Neuronal stem cell (in vitro differentiated cells): ENCODE results near the gene TPST1. TPM values are rescaled to one million over a fixed set of nuclear protein-coding genes. Genes with fewer than 3 reads are reported as not detected.
"Not testable (repeated sequence)": the region's sequence is repeated elsewhere in the genome, so short reads cannot be mapped to it uniquely, and the experiment has no call there.

Experiments used
- DNase-seq: peaks from one replicate; pipeline ENCODE4 v3.0.0-alpha.2; 2013; ENCODE audit warnings: low spot score
- H2AFZ ChIP-seq: one replicate; pipeline ENCODE4 v1.6.1; 2013; ENCODE audit warnings: mild to moderate bottlenecking, low read length, inconsistent platforms
- H2AK5ac ChIP-seq: 2 replicates; pipeline ENCODE4 v1.6.1; 2013; ENCODE audit warnings: low read depth, mild to moderate bottlenecking, inconsistent platforms, low read length, moderate library complexity, mixed read lengths
- H2BK120ac ChIP-seq: 2 replicates; pipeline ENCODE4 v1.6.1; 2013; ENCODE audit warnings: low read depth, mild to moderate bottlenecking, inconsistent platforms, low read length, moderate library complexity, mixed read lengths
- H2BK12ac ChIP-seq: one replicate; pipeline ENCODE4 v1.6.1; 2013; ENCODE audit warnings: low read length, inconsistent platforms
- H2BK15ac ChIP-seq: 2 replicates; pipeline ENCODE4 v1.6.1; 2013; ENCODE audit warnings: mild to moderate bottlenecking, low read length, inconsistent platforms, mixed read lengths
- H2BK5ac ChIP-seq: one replicate; pipeline ENCODE4 v1.6.1; 2013; ENCODE audit warnings: inconsistent platforms, mild to moderate bottlenecking, low read length, moderate library complexity
- H3K14ac ChIP-seq: one replicate; pipeline ENCODE4 v1.6.1; 2013; ENCODE audit warnings: low read length, inconsistent platforms
- H3K18ac ChIP-seq: 2 replicates; pipeline ENCODE4 v1.6.1; 2013; ENCODE audit warnings: low read length, inconsistent platforms
- H3K23ac ChIP-seq: 2 replicates; pipeline ENCODE4 v1.6.1; 2013; ENCODE audit warnings: low read depth, mild to moderate bottlenecking, mixed read lengths, low read length, inconsistent platforms; ENCODE audit not compliant: poor library complexity
- H3K27ac ChIP-seq: replicated peaks from 3 replicates; pipeline ENCODE4 v1.5.1; 2013; ENCODE audit warnings: low read length, inconsistent platforms
- H3K27me3 ChIP-seq, 3 experiments: 2 replicates each; pipeline ENCODE4 v1.6.1; 2013; ENCODE audit warnings: low read length in 3 of 3, mild to moderate bottlenecking in 2 of 3, inconsistent platforms in 1 of 3, low read depth in 1 of 3, mixed read lengths in 1 of 3, moderate library complexity in 1 of 3; ENCODE audit not compliant: control insufficient read depth in 3 of 3, insufficient read depth in 3 of 3
- H3K36me3 ChIP-seq, 2 donors: replicated peaks in 1 of 2; 2 replicates each; pipeline ENCODE4 v1.6.1; 2013; ENCODE audit warnings: low read length in 2 of 2; ENCODE audit not compliant: control insufficient read depth in 2 of 2, insufficient read depth in 2 of 2
- H3K4ac ChIP-seq: 2 replicates; pipeline ENCODE4 v1.6.1; 2013; ENCODE audit warnings: inconsistent platforms, mild to moderate bottlenecking, low read length, moderate library complexity
- H3K4me1 ChIP-seq, 2 donors: 1 replicate in 1 of 2; 2 replicates in 1 of 2; pipeline ENCODE4 v1.6.1; 2013; ENCODE audit warnings: low read length in 2 of 2, low read depth in 1 of 2; ENCODE audit not compliant: control insufficient read depth in 2 of 2, insufficient read depth in 1 of 2
- H3K4me2 ChIP-seq: one replicate; pipeline ENCODE4 v1.6.1; 2013; ENCODE audit warnings: mild to moderate bottlenecking, low read length, inconsistent platforms; ENCODE audit not compliant: insufficient read depth, poor library complexity, severe bottlenecking
- H3K4me3 ChIP-seq, 2 donors: 2 replicates each; pipeline ENCODE4 v1.5.1; 2013; ENCODE audit warnings: low read length in 2 of 2, mild to moderate bottlenecking in 2 of 2, inconsistent platforms in 1 of 2, moderate library complexity in 1 of 2
- H3K79me1 ChIP-seq: one replicate; pipeline ENCODE4 v1.6.1; 2013; ENCODE audit warnings: low read depth, mild to moderate bottlenecking, inconsistent platforms, low read length, moderate library complexity
- H3K9ac ChIP-seq: one replicate; pipeline ENCODE4 v1.6.1; 2013; ENCODE audit warnings: mild to moderate bottlenecking, low read depth, low read length, inconsistent platforms; ENCODE audit not compliant: poor library complexity
- H3K9me3 ChIP-seq, 2 donors: replicated peaks in 1 of 2; 2 replicates each; pipeline versions ENCODE3 to v1.6.1; 2013; ENCODE audit warnings: low read length in 2 of 2, mild to moderate bottlenecking in 2 of 2, inconsistent platforms in 1 of 2, low read depth in 1 of 2, mixed read lengths in 1 of 2, moderate library complexity in 1 of 2; ENCODE audit not compliant: control insufficient read depth in 2 of 2, insufficient read depth in 1 of 2
- H4K8ac ChIP-seq: one replicate; pipeline ENCODE4 v1.6.1; 2013; ENCODE audit warnings: low read depth, mild to moderate bottlenecking, inconsistent platforms, low read length, moderate library complexity
- H4K91ac ChIP-seq: one replicate; pipeline ENCODE4 v1.6.1; 2013; ENCODE audit warnings: low read length, low read depth, mild to moderate bottlenecking, inconsistent platforms; ENCODE audit not compliant: poor library complexity
- WGBS, 2 donors: extraction: QIAGEN DNeasy Blood & Tissue Kit; methylation state at CpG; one replicate each; pipeline ENCODE4 v1.1.7; 2013; ENCODE audit warnings: missing lambda C conversion rate in 2 of 2, mixed read lengths in 1 of 2; ENCODE audit not compliant: insufficient read length in 2 of 2, insufficient replicate concordance in 1 of 2; ENCODE audit errors: extremely low coverage in 2 of 2; 5-methylcytosine and 5-hydroxymethylcytosine counted together
- polyA plus RNA-seq, 2 experiments: library from polyadenylated mRNA; stranded (reverse); fragments of 200-250 nt; gene quantifications; one replicate each; pipeline ENCODE4 v1.2.3, GENCODE V29; 2013

The TPST1 gene
- 16.1 TPM for polyA plus RNA-seq (2013, experiment 1 of 2)
- 16.3 TPM for polyA plus RNA-seq (2013, experiment 2 of 2)

GRCh38 chr7:66204822-66205740 lies at the start of gene TPST1:
TSS of gene TPST1 (plus strand) at chr7:66205334. CDS start at chr7:66240426, 35,092 bp downstream.
- H3K9ac ChIP-seq, result peak within 1 kb of the TSS; percentile 97
- no peak within 1 kb of the TSS for H3K4ac ChIP-seq
- no peak within 1 kb of the TSS for H4K8ac ChIP-seq
- H2BK12ac ChIP-seq, result no peak within 1 kb of the TSS
- peak within 1 kb of the TSS; percentile 91 for H2AFZ ChIP-seq
- peak within 1 kb of the TSS; percentile 94 for H3K18ac ChIP-seq
- H4K91ac ChIP-seq, result no peak within 1 kb of the TSS
- peak within 1 kb of the TSS; percentile 38 for H2BK15ac ChIP-seq
- peak within 1 kb of the TSS; percentile 65 for H3K27ac ChIP-seq
- H3K4me3 ChIP-seq, result peak within 1 kb of the TSS; percentile 65 to 100
- H3K4me2 ChIP-seq, result peak within 1 kb of the TSS; percentile 73
- DNase-seq, result peak; percentile 97
- peaks cover 5 to 12% of the 10 kb centered on the region in 2 donors for H3K4me1 ChIP-seq
- peaks cover 7 to 23% of the 10 kb centered on the region in 2 donors for H3K36me3 ChIP-seq
- no peaks in the 10 kb centered on the region for H3K9me3 ChIP-seq
- H2AK5ac ChIP-seq, result peak within 1 kb of the TSS; percentile 74
- no peaks in the 10 kb centered on the region for H3K27me3 ChIP-seq
- peak within 1 kb of the TSS; percentile 98 for H3K23ac ChIP-seq
- WGBS, 2 donors, result no CpG with 5 or more reads among the region's 90 CpGs
- peak within 1 kb of the TSS; percentile 94 for H2BK5ac ChIP-seq
- no peak within 1 kb of the TSS for H2BK120ac ChIP-seq
- peaks cover 4% of the 10 kb centered on the region for H3K79me1 ChIP-seq
- H3K14ac ChIP-seq, result peak within 1 kb of the TSS; percentile 61

- not testable (repeated sequence) for H2BK5ac ChIP-seq, H2BK120ac ChIP-seq, H2BK15ac ChIP-seq, H3K23ac ChIP-seq, H2AFZ ChIP-seq, H3K4me3 ChIP-seq, H4K8ac ChIP-seq, H4K91ac ChIP-seq, H3K4me1 ChIP-seq, H3K14ac ChIP-seq, H3K18ac ChIP-seq, H3K9me3 ChIP-seq, H3K79me1 ChIP-seq, H3K9ac ChIP-seq, H3K4ac ChIP-seq, H2BK12ac ChIP-seq, H2AK5ac ChIP-seq, H3K4me2 ChIP-seq, H3K27me3 ChIP-seq, H3K27ac ChIP-seq, DNase-seq
- no CpG with 5 or more reads among the region's 7 CpGs for WGBS, 2 donors
- H3K36me3 ChIP-seq, result peaks cover 15 to 72% of the 10 kb centered on the region in 2 donors
These were observed 49.1 kb upstream of the TPST1 start for GRCh38 chr7:66156035-66156434.

GRCh38 chr7:66157060-66157459 lies 48.1 kb upstream of the TPST1 start:
- no peaks in the 10 kb centered on the region for H3K79me1 ChIP-seq
- no peak overlapping the region for H2AFZ ChIP-seq
- no peak overlapping the region for H4K8ac ChIP-seq
- peaks cover 0 to 4% of the 10 kb centered on the region in 2 donors for H3K9me3 ChIP-seq
- no peak overlapping the region for H2BK120ac ChIP-seq
- WGBS, 2 donors, result no CpG with 5 or more reads among the region's 3 CpGs
- H3K4me2 ChIP-seq, result no peak overlapping the region
- no peak for DNase-seq
- no peak overlapping the region for H3K18ac ChIP-seq
- no peaks in the 10 kb centered on the region for H3K27me3 ChIP-seq
- H2BK15ac ChIP-seq, result no peak overlapping the region
- H2BK5ac ChIP-seq, result no peak overlapping the region
- H3K4me3 ChIP-seq, result no peak overlapping the region
- no peak overlapping the region for H2BK12ac ChIP-seq
- H3K4ac ChIP-seq, result no peak overlapping the region
- no peak overlapping the region for H3K14ac ChIP-seq
- H3K4me1 ChIP-seq, result peaks cover 0 to 8% of the 10 kb centered on the region in 2 donors
- no peak overlapping the region for H3K23ac ChIP-seq
- no peak overlapping the region for H3K9ac ChIP-seq
- H3K27ac ChIP-seq, result no peak overlapping the region
- H2AK5ac ChIP-seq, result no peak overlapping the region
- H4K91ac ChIP-seq, result no peak overlapping the region
- peaks cover 14 to 63% of the 10 kb centered on the region in 2 donors for H3K36me3 ChIP-seq

DNA sequence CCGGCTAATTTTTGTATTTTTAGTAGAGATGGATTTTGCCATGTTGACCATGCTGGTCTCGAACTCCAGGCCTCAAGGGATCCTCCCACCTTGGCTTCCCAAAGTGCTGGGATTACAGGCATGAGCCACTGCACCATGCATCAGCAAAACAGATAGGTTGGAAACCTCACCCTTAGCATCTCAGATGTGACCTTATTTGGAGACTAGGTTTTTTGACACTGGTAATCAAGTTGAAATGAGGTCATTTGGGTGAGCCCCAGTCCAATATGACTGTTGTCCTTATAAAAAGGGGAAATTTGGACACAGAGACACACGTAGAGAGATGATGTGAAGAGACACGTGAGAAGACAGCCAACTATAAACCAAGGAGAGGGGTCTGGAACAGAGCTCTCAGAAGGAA lies 42.5 kb upstream of the TPST1 start:
- no CpG with 5 or more reads among the region's 4 CpGs for WGBS, 2 donors
- no peak overlapping the region for H3K14ac ChIP-seq
- H3K4ac ChIP-seq, result no peak overlapping the region
- H2AFZ ChIP-seq, result no peak overlapping the region
- no peaks in the 10 kb centered on the region for H3K27me3 ChIP-seq
- H2BK15ac ChIP-seq, result no peak overlapping the region
- no peak overlapping the region for H3K18ac ChIP-seq
- no peak overlapping the region for H3K23ac ChIP-seq
- no peak overlapping the region for H4K91ac ChIP-seq
- no peak for DNase-seq
- H3K9me3 ChIP-seq, result peaks cover 0 to 4% of the 10 kb centered on the region in 2 donors
- no peak overlapping the region for H4K8ac ChIP-seq
- H3K4me2 ChIP-seq, result no peak overlapping the region
- H3K4me1 ChIP-seq, result no peaks in the 10 kb centered on the region
- H2BK5ac ChIP-seq, result no peak overlapping the region
- no peak overlapping the region for H3K9ac ChIP-seq
- H2BK120ac ChIP-seq, result no peak overlapping the region
- H3K79me1 ChIP-seq, result no peaks in the 10 kb centered on the region
- no peak overlapping the region for H3K4me3 ChIP-seq
- peaks cover 4 to 9% of the 10 kb centered on the region in 2 donors for H3K36me3 ChIP-seq
- H2BK12ac ChIP-seq, result no peak overlapping the region
- H2AK5ac ChIP-seq, result no peak overlapping the region
- no peak overlapping the region for H3K27ac ChIP-seq
